ENCODE results near the gene RPS6KA5. TPM values are rescaled to one million over a fixed set of nuclear protein-coding genes. Genes with fewer than 3 reads are reported as not detected.
A peak's percentile ranks its signal among the peaks of the same experiment; 100 is the strongest.
"Not testable (repeated sequence)": the region's sequence is repeated elsewhere in the genome, so short reads cannot be mapped to it uniquely, and the experiment has no call there.

Gene RPS6KA5
- total RNA-seq, 1 donor from 2014 or later: 3.1 TPM

DNA sequence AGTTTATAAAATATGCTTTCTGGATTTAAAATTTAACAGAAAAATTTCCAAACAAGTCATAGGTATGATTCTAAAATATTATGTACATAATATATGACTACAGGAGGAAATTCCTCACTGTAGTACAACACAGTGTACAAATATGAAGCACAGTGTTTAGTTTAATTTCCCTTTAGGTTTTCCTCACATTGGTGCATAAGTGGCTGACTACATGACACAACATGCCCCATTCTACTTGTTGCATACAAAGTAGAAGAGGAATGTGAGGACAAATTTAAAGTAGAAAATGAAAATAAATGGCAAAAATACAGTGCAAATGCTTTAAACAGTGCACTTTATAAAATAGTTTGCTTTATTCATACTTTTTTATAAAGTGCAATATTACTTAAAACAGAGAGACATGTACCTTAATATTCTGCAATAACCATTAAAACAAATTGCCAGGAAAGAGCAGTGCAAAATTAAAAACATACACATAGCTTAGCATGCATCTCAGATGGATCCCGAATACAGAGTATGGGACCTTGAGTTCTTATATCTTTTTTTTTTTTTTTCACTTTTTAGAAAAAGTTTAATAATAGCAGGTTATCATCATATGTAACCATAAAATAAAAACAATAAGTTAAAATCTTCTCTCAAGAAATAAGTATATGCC lies 189.4 kb downstream of the RPS6KA5 start:
- no peaks in the 10 kb centered on the region for H3K27me3 ChIP-seq (ENCODE audit: control insufficient read depth in 3 of 3, insufficient read depth in 3 of 3, low read length in 3 of 3)
- H3K4me1 ChIP-seq (ENCODE audit: control insufficient read depth in 3 of 3, insufficient read depth in 3 of 3, low read length in 3 of 3): peaks cover 6 to 7% (median 6%) of the 10 kb centered on the region in 3 donors
- H3K9me3 ChIP-seq (ENCODE audit: control insufficient read depth in 3 of 3, low read length in 3 of 3): no peaks in the 10 kb centered on the region
- H3K4me3 ChIP-seq (ENCODE audit: low read length in 3 of 3): no peak overlapping the region
- no peak overlapping the region for H3K27ac ChIP-seq (ENCODE audit: low read depth, low read length)
- no peak overlapping the region for H3K9ac ChIP-seq (ENCODE audit: low read depth in 1 of 3, low read length in 3 of 3)
- peaks cover 0 to 14% (median 13%) of the 10 kb centered on the region in 3 donors for H3K36me3 ChIP-seq (ENCODE audit: control insufficient read depth in 3 of 3, insufficient read depth in 3 of 3, low read length in 3 of 3)

DNA sequence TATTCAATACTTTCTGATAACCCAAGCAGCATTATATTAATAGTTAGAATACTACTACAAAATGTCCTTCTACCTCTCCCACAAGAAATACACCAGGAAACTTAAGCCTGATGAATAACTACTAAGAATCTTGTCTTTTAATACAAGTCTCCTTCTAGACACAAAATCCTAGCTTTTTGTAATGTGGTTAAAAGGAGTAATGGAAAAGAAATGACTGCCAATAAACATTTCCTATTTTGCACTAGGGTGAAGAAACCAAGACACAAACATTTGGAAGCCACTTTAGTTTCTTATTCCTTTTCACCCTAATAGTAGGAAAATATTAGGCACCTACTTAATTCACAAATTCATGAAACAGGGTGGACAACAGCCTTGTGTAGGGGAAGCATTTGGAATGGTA lies 192.9 kb downstream of the RPS6KA5 start:
- peaks cover 6 to 7% (median 6%) of the 10 kb centered on the region in 3 donors for H3K4me1 ChIP-seq (ENCODE audit: control insufficient read depth in 3 of 3, insufficient read depth in 3 of 3, low read length in 3 of 3)

DNA sequence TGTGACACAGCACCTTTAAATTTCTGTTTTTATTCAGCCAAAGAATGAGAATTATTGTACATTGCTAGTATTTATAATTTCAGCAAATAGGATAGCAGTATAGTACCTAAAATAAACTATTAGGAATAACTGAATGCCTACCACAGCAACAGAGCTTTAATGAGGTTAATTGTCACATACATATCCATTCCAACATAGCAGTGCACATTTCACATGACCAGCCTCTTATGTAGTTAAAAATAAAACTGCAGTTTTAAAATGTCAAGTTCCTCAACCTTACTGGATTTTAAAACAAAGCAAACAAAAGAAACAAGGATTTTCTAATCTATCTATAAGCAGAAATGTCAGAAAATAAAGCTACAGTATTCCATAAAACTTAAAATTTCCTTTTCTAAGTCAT lies 193.6 kb downstream of the RPS6KA5 start:
- Histone ChIP-seq H3K9me3 (ENCODE audit: control insufficient read depth in 3 of 3, low read length in 3 of 3) (no peaks in the 10 kb centered on the region), H3K27me3 (ENCODE audit: control insufficient read depth in 3 of 3, insufficient read depth in 3 of 3, low read length in 3 of 3) (no peaks in the 10 kb centered on the region), H3K4me1 (ENCODE audit: control insufficient read depth in 3 of 3, insufficient read depth in 3 of 3, low read length in 3 of 3) (peaks cover 4 to 7% (median 5%) of the 10 kb centered on the region in 3 donors), H3K4me3 (ENCODE audit: low read length in 3 of 3) (no peak overlapping the region), H3K27ac (ENCODE audit: low read depth, low read length) (no peak overlapping the region), H3K9ac (ENCODE audit: low read depth in 1 of 3, low read length in 3 of 3) (no peak overlapping the region), H3K36me3 (ENCODE audit: control insufficient read depth in 3 of 3, insufficient read depth in 3 of 3, low read length in 3 of 3) (peaks cover 0 to under 1% (median 0%) of the 10 kb centered on the region in 3 donors)

More for the DNA sequence above, 192.9 kb downstream of the RPS6KA5 start:
- H3K36me3 ChIP-seq (ENCODE audit: control insufficient read depth in 3 of 3, insufficient read depth in 3 of 3, low read length in 3 of 3): peaks cover 0 to 2% (median under 1%) of the 10 kb centered on the region in 3 donors
- H3K9me3 ChIP-seq (ENCODE audit: control insufficient read depth in 3 of 3, low read length in 3 of 3): no peaks in the 10 kb centered on the region
- H3K27ac ChIP-seq (ENCODE audit: low read depth, low read length): no peak overlapping the region
- H3K4me3 ChIP-seq (ENCODE audit: low read length in 3 of 3): no peak overlapping the region
- no peak overlapping the region for H3K9ac ChIP-seq (ENCODE audit: low read depth in 1 of 3, low read length in 3 of 3)
- H3K27me3 ChIP-seq (ENCODE audit: control insufficient read depth in 3 of 3, insufficient read depth in 3 of 3, low read length in 3 of 3): no peaks in the 10 kb centered on the region

DNA sequence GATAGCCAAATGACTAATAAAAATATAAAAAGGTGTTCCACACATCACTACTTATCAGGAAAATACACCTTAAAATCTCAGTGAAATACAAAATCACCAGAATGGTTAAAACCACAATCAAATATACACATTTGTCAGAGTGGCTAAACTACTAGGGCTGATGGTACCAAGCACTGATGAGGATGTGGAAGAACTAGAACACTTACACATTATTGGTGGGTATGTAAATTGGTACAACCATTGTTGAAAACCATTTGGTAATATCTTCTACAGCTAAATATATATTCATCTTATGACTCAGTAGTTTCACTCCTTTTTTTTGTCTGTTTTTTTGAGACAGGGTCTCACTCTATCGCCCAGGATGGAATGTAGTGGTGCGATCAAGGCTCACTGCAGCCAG lies 195.7 kb downstream of the RPS6KA5 start:
- H3K27me3 ChIP-seq (ENCODE audit: control insufficient read depth in 3 of 3, insufficient read depth in 3 of 3, low read length in 3 of 3): no peaks in the 10 kb centered on the region
- H3K4me3 ChIP-seq (ENCODE audit: low read length in 3 of 3): no peak overlapping the region
- no peaks in the 10 kb centered on the region for H3K4me1 ChIP-seq (ENCODE audit: control insufficient read depth in 3 of 3, insufficient read depth in 3 of 3, low read length in 3 of 3)
- H3K9ac ChIP-seq (ENCODE audit: low read depth in 1 of 3, low read length in 3 of 3): no peak overlapping the region
- no peaks in the 10 kb centered on the region for H3K9me3 ChIP-seq (ENCODE audit: control insufficient read depth in 3 of 3, low read length in 3 of 3)
- H3K36me3 ChIP-seq (ENCODE audit: control insufficient read depth in 3 of 3, insufficient read depth in 3 of 3, low read length in 3 of 3): no peaks in the 10 kb centered on the region
- no peak overlapping the region for H3K27ac ChIP-seq (ENCODE audit: low read depth, low read length)

DNA sequence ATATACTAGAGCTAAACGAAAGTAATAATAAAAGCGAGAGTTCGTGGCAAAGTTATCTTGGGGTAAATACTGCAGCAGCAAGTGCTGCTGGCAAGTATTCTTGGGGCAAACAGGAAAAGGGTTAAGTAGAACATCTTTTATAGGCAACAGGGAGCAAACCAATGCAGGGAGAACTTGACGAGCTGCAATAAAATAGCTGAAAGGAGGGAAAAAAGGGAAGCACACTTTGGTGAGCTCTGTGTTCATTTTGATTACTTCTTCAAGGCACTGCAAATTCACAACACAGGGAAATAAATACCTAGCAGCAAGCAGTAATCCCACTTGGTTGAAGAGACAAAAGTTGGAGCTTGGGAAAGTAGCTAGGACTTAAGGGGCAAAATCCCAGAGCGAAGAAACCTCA lies 201.9 kb downstream of the RPS6KA5 start:
- Histone ChIP-seq H3K4me3 (ENCODE audit: low read length in 3 of 3) (no peak overlapping the region), H3K27me3 (ENCODE audit: control insufficient read depth in 3 of 3, insufficient read depth in 3 of 3, low read length in 3 of 3) (no peaks in the 10 kb centered on the region), H3K4me1 (ENCODE audit: control insufficient read depth in 3 of 3, insufficient read depth in 3 of 3, low read length in 3 of 3) (no peaks in the 10 kb centered on the region), H3K9ac (ENCODE audit: low read depth in 1 of 3, low read length in 3 of 3) (no peak overlapping the region), H3K27ac (ENCODE audit: low read depth, low read length) (no peak overlapping the region), H3K9me3 (ENCODE audit: control insufficient read depth in 3 of 3, low read length in 3 of 3) (no peaks in the 10 kb centered on the region), H3K36me3 (ENCODE audit: control insufficient read depth in 3 of 3, insufficient read depth in 3 of 3, low read length in 3 of 3) (no peaks in the 10 kb centered on the region)

DNA sequence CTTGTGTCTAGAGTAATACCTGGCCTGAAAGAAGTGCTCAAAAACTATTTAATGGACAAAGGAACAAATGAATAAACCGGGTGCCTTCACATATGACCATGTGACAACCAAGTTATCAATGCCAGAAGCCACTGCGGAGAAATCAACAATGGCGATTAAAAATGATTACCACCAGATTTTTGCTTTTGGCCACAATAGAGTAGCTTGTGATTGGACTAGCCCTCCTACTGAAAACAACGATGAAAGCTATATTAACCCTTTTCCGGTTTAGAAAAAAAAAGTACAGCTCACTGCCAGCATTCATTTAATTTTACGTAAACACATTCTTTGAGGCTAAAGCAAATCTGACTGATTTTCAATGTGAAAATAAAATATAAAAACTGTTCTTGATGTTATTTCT lies 202.6 kb downstream of the RPS6KA5 start:
- Histone ChIP-seq H3K4me1 (ENCODE audit: control insufficient read depth in 3 of 3, insufficient read depth in 3 of 3, low read length in 3 of 3) (no peaks in the 10 kb centered on the region), H3K36me3 (ENCODE audit: control insufficient read depth in 3 of 3, insufficient read depth in 3 of 3, low read length in 3 of 3) (no peaks in the 10 kb centered on the region), H3K27me3 (ENCODE audit: control insufficient read depth in 3 of 3, insufficient read depth in 3 of 3, low read length in 3 of 3) (no peaks in the 10 kb centered on the region), H3K27ac (ENCODE audit: low read depth, low read length) (no peak overlapping the region), H3K9ac (ENCODE audit: low read depth in 1 of 3, low read length in 3 of 3) (no peak overlapping the region), H3K9me3 (ENCODE audit: control insufficient read depth in 3 of 3, low read length in 3 of 3) (no peaks in the 10 kb centered on the region), H3K4me3 (ENCODE audit: low read length in 3 of 3) (no peak overlapping the region)

DNA sequence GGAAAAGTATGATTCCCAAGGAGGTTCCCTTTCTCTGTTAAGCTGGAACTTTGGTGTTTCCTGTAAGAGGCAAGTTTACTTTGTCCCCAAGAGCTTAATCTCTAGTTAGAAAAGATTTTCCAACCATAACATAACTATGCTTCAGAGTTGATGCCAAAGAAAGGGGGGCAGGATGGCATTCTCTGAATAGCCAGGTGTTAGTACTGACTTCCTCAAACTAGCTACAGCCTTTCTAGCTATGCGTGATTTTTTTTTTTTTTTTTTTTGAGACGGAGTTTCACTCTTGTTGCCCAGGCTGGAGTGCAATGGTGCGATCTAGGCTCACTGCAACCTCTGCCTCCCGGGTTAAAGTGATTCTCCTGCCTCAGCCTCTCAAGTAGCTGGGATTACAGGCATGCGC lies 204.3 kb downstream of the RPS6KA5 start:
- H3K9me3 ChIP-seq (ENCODE audit: control insufficient read depth in 3 of 3, low read length in 3 of 3); H3K4me3 ChIP-seq (ENCODE audit: low read length in 3 of 3); H3K27ac ChIP-seq (ENCODE audit: low read depth, low read length); H3K36me3 ChIP-seq (ENCODE audit: control insufficient read depth in 3 of 3, insufficient read depth in 3 of 3, low read length in 3 of 3); H3K4me1 ChIP-seq (ENCODE audit: control insufficient read depth in 3 of 3, insufficient read depth in 3 of 3, low read length in 3 of 3); H3K27me3 ChIP-seq (ENCODE audit: control insufficient read depth in 3 of 3, insufficient read depth in 3 of 3, low read length in 3 of 3); H3K9ac ChIP-seq (ENCODE audit: low read depth in 1 of 3, low read length in 3 of 3): not testable (repeated sequence)

DNA sequence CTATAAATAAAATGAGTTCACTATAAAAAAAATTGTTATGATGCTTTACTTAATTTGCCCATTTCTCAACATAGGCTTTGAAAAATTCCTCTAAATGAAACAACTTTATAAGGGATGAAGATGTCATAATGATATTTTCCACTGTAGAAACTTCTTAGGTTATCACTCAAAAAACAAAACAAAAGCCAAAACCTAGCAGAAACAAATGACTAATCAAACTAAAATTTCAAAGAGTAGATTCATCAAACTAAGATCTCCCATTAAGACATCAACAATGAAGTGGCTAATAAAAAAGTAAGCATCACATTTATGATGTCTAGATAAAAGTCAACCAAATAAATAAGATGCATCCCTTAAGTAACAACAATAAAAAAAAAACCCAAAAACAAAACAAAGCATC lies 207.3 kb downstream of the RPS6KA5 start:
- peaks cover 0 to 10% (median 9%) of the 10 kb centered on the region in 3 donors for H3K4me1 ChIP-seq (ENCODE audit: control insufficient read depth in 3 of 3, insufficient read depth in 3 of 3, low read length in 3 of 3)
- H3K36me3 ChIP-seq (ENCODE audit: control insufficient read depth in 3 of 3, insufficient read depth in 3 of 3, low read length in 3 of 3): no peaks in the 10 kb centered on the region
- H3K4me3 ChIP-seq (ENCODE audit: low read length in 3 of 3): no peak overlapping the region
- H3K9ac ChIP-seq (ENCODE audit: low read depth in 1 of 3, low read length in 3 of 3): no peak overlapping the region
- H3K9me3 ChIP-seq (ENCODE audit: control insufficient read depth in 3 of 3, low read length in 3 of 3): no peaks in the 10 kb centered on the region
- no peaks in the 10 kb centered on the region for H3K27me3 ChIP-seq (ENCODE audit: control insufficient read depth in 3 of 3, insufficient read depth in 3 of 3, low read length in 3 of 3)
- no peak overlapping the region for H3K27ac ChIP-seq (ENCODE audit: low read depth, low read length)

DNA sequence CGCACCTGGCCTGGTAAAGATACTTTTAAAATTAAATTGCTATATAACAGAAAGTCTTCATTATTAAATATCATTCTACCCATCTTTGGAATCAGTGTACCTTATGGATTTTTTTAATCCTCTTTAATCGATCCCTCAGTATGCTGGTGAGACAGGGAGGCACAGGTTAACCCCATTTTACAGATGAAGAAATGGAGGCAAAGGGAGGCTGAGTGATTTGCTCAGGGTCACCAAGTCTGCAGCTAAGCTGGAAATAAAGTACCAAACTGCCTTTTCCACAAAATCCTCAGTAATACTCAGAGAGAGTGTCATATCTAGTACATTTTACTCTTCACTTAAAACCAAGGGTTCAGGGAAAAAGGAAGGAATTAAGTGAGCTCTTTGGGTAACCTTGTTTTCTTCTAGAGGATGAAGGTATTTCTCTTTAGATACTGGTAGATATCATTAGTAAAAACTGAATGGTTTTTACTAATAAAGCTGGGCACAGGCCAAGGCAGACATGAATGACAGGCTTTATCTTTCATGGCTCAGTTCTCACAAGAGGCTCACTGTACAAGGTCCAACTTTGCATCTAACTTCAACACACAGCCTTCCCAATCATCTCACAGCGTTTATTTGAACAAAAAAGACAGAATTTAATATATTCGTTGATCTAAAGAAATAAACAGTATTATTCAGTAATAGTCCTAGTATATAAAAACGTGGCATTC lies 209.0 kb downstream of the RPS6KA5 start:
- no peaks in the 10 kb centered on the region for H3K36me3 ChIP-seq (ENCODE audit: control insufficient read depth in 3 of 3, insufficient read depth in 3 of 3, low read length in 3 of 3)
- no peak overlapping the region for H3K27ac ChIP-seq (ENCODE audit: low read depth, low read length)
- no peak overlapping the region for H3K9ac ChIP-seq (ENCODE audit: low read depth in 1 of 3, low read length in 3 of 3)

DNA sequence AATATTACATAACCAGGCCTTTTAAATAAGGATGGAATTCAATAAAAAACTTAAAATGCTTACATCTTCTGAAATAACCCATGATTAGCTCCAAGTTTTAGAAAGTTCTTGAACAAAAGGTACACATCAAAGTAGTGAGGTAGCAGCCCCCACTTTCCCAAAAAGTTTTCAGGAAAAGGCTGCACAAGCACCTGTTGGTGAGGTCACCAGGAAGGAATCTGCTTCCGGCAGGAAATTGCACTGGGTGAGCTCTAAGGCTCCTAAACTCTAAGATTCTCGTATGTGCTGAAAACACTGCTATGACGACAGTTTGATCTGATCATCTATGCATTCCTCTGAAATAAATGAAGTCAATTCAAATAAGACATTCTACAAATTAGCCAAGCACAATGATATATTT lies 210.0 kb downstream of the RPS6KA5 start:
- peaks cover 0 to 10% (median 9%) of the 10 kb centered on the region in 3 donors for H3K4me1 ChIP-seq (ENCODE audit: control insufficient read depth in 3 of 3, insufficient read depth in 3 of 3, low read length in 3 of 3)
- no peaks in the 10 kb centered on the region for H3K27me3 ChIP-seq (ENCODE audit: control insufficient read depth in 3 of 3, insufficient read depth in 3 of 3, low read length in 3 of 3)
- H3K4me3 ChIP-seq (ENCODE audit: low read length in 3 of 3): peak overlapping the region; percentile 28 to 48 (median 41)
- peak overlapping the region in 2 of 3 donors; percentile 34 to 47 for H3K9ac ChIP-seq (ENCODE audit: low read depth in 1 of 3, low read length in 3 of 3)
- H3K36me3 ChIP-seq (ENCODE audit: control insufficient read depth in 3 of 3, insufficient read depth in 3 of 3, low read length in 3 of 3): no peaks in the 10 kb centered on the region
- H3K27ac ChIP-seq (ENCODE audit: low read depth, low read length): peak overlapping the region; percentile 55
- H3K9me3 ChIP-seq (ENCODE audit: control insufficient read depth in 3 of 3, low read length in 3 of 3): no peaks in the 10 kb centered on the region

More for the DNA sequence above, 209.0 kb downstream of the RPS6KA5 start:
- Histone ChIP-seq H3K4me1 (ENCODE audit: control insufficient read depth in 3 of 3, insufficient read depth in 3 of 3, low read length in 3 of 3) (peaks cover 0 to 10% (median 9%) of the 10 kb centered on the region in 3 donors), H3K4me3 (ENCODE audit: low read length in 3 of 3) (no peak overlapping the region), H3K27me3 (ENCODE audit: control insufficient read depth in 3 of 3, insufficient read depth in 3 of 3, low read length in 3 of 3) (no peaks in the 10 kb centered on the region), H3K9me3 (ENCODE audit: control insufficient read depth in 3 of 3, low read length in 3 of 3) (no peaks in the 10 kb centered on the region)
